GM12872 (cell line): ENCODE data around the gene CEP78.

Experiments used
- TF ChIP-seq, protein P1 (sequence below): IDR thresholded peaks from 3 replicates; pipeline ENCODE4 v1.5.1; 2011; ENCODE audit warnings: low read depth, mild to moderate bottlenecking, low read length, moderate library complexity; ENCODE audit not compliant: insufficient read depth

Gene CEP78

DNA sequence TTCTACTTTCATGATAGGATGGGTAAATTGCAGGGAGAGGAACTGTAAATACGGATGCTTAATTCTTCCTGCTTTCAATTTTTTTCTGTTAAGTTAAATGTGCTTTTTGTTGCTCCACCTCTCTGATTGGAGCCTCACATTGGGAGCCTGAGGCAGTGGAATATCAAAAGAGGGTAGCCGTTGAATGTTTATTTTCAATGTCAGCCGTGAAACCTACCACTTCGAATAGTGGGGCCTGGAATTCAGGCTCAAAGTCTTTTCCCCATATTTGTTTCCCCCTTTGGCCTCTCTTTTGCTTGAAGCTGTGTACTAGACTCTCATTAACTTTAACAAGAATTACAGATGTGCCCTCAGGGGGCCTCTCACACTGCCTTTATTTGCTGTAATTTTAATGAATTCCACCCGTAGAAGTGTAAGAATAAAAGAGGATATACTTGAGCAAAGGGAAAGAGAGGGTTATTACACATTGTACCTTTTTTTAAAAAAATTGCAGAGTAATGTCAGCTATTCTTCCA, 90.0 kb downstream of the CEP78 start:
- TF ChIP-seq, protein P1, sequence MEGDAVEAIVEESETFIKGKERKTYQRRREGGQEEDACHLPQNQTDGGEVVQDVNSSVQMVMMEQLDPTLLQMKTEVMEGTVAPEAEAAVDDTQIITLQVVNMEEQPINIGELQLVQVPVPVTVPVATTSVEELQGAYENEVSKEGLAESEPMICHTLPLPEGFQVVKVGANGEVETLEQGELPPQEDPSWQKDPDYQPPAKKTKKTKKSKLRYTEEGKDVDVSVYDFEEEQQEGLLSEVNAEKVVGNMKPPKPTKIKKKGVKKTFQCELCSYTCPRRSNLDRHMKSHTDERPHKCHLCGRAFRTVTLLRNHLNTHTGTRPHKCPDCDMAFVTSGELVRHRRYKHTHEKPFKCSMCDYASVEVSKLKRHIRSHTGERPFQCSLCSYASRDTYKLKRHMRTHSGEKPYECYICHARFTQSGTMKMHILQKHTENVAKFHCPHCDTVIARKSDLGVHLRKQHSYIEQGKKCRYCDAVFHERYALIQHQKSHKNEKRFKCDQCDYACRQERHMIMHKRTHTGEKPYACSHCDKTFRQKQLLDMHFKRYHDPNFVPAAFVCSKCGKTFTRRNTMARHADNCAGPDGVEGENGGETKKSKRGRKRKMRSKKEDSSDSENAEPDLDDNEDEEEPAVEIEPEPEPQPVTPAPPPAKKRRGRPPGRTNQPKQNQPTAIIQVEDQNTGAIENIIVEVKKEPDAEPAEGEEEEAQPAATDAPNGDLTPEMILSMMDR: no peak

DNA sequence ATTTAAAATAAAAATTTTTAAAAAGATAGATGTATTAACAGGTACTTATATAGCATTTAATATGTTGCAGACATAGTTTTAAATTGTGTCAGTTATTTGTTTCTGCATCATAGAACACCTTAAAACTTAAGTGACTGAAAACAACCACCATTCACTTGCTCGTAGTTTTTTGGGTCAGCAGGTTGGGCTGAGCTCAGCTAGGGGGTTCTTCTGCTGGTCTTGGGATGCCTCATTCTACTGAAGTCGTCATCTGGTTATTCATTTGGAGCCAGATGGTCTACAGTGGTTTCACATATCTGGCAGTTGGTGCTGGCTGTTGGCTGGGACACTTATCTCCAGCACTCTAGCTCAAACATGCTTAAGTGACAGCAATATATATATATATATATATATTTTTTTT, 90.7 kb downstream of the CEP78 start:
- TF ChIP-seq, protein P1: no peak
